Left lung (tissue), 10 donors: ENCODE results near the gene SNX30. TPM values are rescaled to one million over a fixed set of nuclear protein-coding genes. Genes with fewer than 3 reads are reported as not detected.

Source experiments
- ATAC-seq: fragments of 200-7000 bp; cut with Tn5 transposase; one replicate; pipeline ENCODE4 v1.9.1; 2020; ENCODE audit warnings: moderate library complexity
- DNase-seq, 4 donors: peaks; one replicate each; pipeline ENCODE4 v3.0.0-alpha.2; 2013 to 2020
- H3K27ac ChIP-seq, 2 donors: fragments of 200-600 bp; sonication (generic) in 1 of 2; one replicate each; pipeline versions ENCODE4 v1.5.0 to v1.8.0; 2020 to 2021
- H3K27me3 ChIP-seq, 2 donors: fragments of 200-600 bp; sonication (generic) in 1 of 2; one replicate each; pipeline versions ENCODE4 v1.5.0 to v1.8.0; 2020 to 2021
- H3K36me3 ChIP-seq, 2 donors: fragments of 200-600 bp; sonication (generic) in 1 of 2; one replicate each; pipeline versions ENCODE4 v1.5.0 to v1.8.0; 2020 to 2021
- H3K4me1 ChIP-seq, 2 donors: fragments of 200-600 bp; one replicate each; pipeline ENCODE4 v1.8.0; 2021
- H3K4me3 ChIP-seq, 2 donors: fragments of 200-600 bp; sonication (generic) in 1 of 2; one replicate each; pipeline versions ENCODE4 v1.5.0 to v1.8.0; 2020 to 2021; ENCODE audit warnings: mild to moderate bottlenecking in 1 of 2
- H3K9me3 ChIP-seq, 2 donors: fragments of 200-600 bp; sonication (generic) in 1 of 2; one replicate each; pipeline versions ENCODE4 v1.5.0 to v1.8.0; 2020 to 2021
- CTCF ChIP-seq, 2 donors: fragments of 200-600 bp; sonication (generic) in 1 of 2; IDR thresholded peaks; one replicate each; pipeline versions ENCODE4 v1.5.0 to v1.8.0; 2021; ENCODE audit warnings: antibody characterized with exemption in 2 of 2
- intact Hi-C, 2 donors: fragments of 100-400 bp; cut with DNase I; formaldehyde crosslinking; loops; one replicate each; pipeline versions ENCODE4 v1.11.2 to v1.14.2; 2022
- polyA plus RNA-seq, 6 donors: library from polyadenylated mRNA; unstranded; fragments of 120-200 nt; gene quantifications; one replicate each; pipeline ENCODE4 v1.2.1, GENCODE V29; 2013; ENCODE audit not compliant: insufficient read length in 6 of 6
- total RNA-seq, 2 donors: library from RNA; stranded (reverse); fragmentation: NEBNext Ultra II Directional; extraction: Animal tissue kit (Norgen Biotek cat#: 25700); gene quantifications; one replicate each; pipeline ENCODE4 v1.2.1, GENCODE V29; 2021
- donor health status: DM: no; HTN: yes; CAD: no.
- donor health status: DM: no; HTN: no; CAD: no.

Gene SNX30
- total and polyA plus RNA-seq, 8 donors, result 22.4 to 69.4 (median 34.6) TPM

- H3K27me3 ChIP-seq, result no peaks in the 10 kb centered on the region
- H3K36me3 ChIP-seq, result no peaks in the 10 kb centered on the region
- H3K27ac ChIP-seq, result no peak overlapping the region
- no peak for TF ChIP-seq CTCF (IDR thresholded peaks at IDR 0.05)
- intact Hi-C loops, result no loop called here
- peak; percentile 54 for ATAC-seq
- no peak for DNase-seq
- no peaks in the 10 kb centered on the region for H3K4me1 ChIP-seq
- H3K9me3 ChIP-seq, result no peaks in the 10 kb centered on the region
- H3K4me3 ChIP-seq, result no peak overlapping the region
Measured at GRCh38 chr9:112912636-112913035, 162.1 kb downstream of the SNX30 start.

- TF ChIP-seq CTCF (IDR thresholded peaks at IDR 0.05), result no peak
- H3K9me3 ChIP-seq, result no peaks in the 10 kb centered on the region
- DNase-seq, result no peak
- H3K27me3 ChIP-seq, result no peaks in the 10 kb centered on the region
- no peak overlapping the region for H3K27ac ChIP-seq
- H3K4me3 ChIP-seq, result no peak overlapping the region
- no peaks in the 10 kb centered on the region for H3K36me3 ChIP-seq
- intact Hi-C loops, result no loop called here
- no peaks in the 10 kb centered on the region for H3K4me1 ChIP-seq
- ATAC-seq, result no peak
Measured at GRCh38 chr9:112913326-112913725, 162.8 kb downstream of the SNX30 start.

- H3K36me3 ChIP-seq, result no peaks in the 10 kb centered on the region
- intact Hi-C loops, result no loop called here
- no peak for TF ChIP-seq CTCF (IDR thresholded peaks at IDR 0.05)
- no peaks in the 10 kb centered on the region for H3K9me3 ChIP-seq
- H3K4me3 ChIP-seq, result no peak overlapping the region
- H3K27me3 ChIP-seq, result no peaks in the 10 kb centered on the region
- no peak for ATAC-seq
- no peak for DNase-seq
- no peaks in the 10 kb centered on the region for H3K4me1 ChIP-seq
- no peak overlapping the region for H3K27ac ChIP-seq
Measured at GRCh38 chr9:112914524-112914923, 164.0 kb downstream of the SNX30 start.

GRCh38 chr9:112917047-112917986 lies 166.8 kb downstream of the SNX30 start:
- no peaks in the 10 kb centered on the region for H3K27me3 ChIP-seq
- ATAC-seq (peak; percentile 56), DNase-seq (no peak)
- no peaks in the 10 kb centered on the region for H3K36me3 ChIP-seq
- H3K9me3 ChIP-seq, result no peaks in the 10 kb centered on the region
- intact Hi-C loops, result no loop called here
- no peak for TF ChIP-seq CTCF (IDR thresholded peaks at IDR 0.05)
- H3K27ac ChIP-seq, result no peak overlapping the region
- H3K4me3 ChIP-seq, result no peak overlapping the region
- H3K4me1 ChIP-seq, result no peaks in the 10 kb centered on the region

- intact Hi-C loops, result no loop called here
Measured at GRCh38 chr9:112917987-112918362, 167.4 kb downstream of the SNX30 start.

More at GRCh38 chr9:112917987-112918362, 167.4 kb downstream of the SNX30 start:
- DNase-seq (no peak), ATAC-seq (no peak)
- Histone ChIP-seq H3K27ac (no peak overlapping the region), H3K9me3 (no peaks in the 10 kb centered on the region), H3K4me3 (no peak overlapping the region), H3K36me3 (no peaks in the 10 kb centered on the region), H3K27me3 (no peaks in the 10 kb centered on the region), H3K4me1 (peaks cover 0 to 4% of the 10 kb centered on the region in 2 donors)
- TF ChIP-seq CTCF (IDR thresholded peaks at IDR 0.05), result no peak
